ENCODE results near the gene BEST2.

The BEST2 gene

GRCh38 chr19:12730064-12730463, 21.5 kb upstream of the BEST2 start:
- DNase-seq = no peak

GRCh38 chr19:12731337-12731736, 20.3 kb upstream of the BEST2 start:
- DNase-seq = no peak

GRCh38 chr19:12733369-12734214, 18.0 kb upstream of the BEST2 start:
- DNase-seq = peak in 7 of 58 donors; percentile 1 to 14 (median 8)

DNA sequence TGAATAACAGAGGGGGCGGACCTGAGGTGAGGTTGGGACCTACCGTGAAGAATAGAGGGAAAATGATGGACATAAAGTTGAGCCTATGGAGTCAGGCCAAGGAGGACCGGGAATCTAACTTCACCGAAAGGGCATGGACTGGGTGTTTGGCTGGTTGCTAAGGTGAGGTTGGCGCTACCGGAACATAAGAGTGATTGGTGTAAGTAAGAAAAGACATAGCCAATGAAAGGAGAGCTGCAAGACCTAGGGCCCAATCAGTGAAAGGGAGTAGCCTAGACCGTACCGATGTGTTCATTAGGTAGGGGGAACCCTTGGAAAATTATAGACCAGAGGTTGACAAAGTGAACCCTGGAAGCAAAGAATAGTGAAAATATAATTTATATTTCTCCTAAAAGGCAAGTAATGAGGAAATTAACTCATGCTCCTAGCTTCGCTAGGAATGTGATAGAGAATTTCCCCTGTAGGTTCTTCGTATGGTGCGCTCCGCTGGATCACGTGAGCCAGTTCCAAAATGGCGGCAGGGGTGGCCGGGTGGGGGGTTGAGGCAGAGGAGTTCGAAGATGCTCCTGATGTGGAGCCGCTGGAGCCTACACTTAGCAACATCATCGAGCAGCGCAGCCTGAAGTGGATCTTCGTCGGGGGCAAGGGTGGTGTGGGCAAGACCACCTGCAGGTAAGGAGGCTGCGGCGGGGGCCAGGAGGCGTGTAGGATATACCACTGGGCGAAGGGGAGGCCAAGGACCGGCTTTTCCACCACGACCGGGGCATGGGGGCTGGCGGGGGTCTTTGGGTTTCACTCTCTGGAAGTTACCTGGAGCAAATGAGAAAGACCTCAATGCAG, 14.4 kb upstream of the BEST2 start, which contains the start of gene GET3:
GET3 (plus strand) TSS at position 503 of the 840 bp plus-strand sequence; CDS start at position 512, 9 bp downstream.
- DNase-seq = peak; percentile 54 to 98 (median 90)

- DNase-seq = no peak
These were observed 13.7 kb upstream of the BEST2 start for GRCh38 chr19:12737835-12738351.

DNA sequence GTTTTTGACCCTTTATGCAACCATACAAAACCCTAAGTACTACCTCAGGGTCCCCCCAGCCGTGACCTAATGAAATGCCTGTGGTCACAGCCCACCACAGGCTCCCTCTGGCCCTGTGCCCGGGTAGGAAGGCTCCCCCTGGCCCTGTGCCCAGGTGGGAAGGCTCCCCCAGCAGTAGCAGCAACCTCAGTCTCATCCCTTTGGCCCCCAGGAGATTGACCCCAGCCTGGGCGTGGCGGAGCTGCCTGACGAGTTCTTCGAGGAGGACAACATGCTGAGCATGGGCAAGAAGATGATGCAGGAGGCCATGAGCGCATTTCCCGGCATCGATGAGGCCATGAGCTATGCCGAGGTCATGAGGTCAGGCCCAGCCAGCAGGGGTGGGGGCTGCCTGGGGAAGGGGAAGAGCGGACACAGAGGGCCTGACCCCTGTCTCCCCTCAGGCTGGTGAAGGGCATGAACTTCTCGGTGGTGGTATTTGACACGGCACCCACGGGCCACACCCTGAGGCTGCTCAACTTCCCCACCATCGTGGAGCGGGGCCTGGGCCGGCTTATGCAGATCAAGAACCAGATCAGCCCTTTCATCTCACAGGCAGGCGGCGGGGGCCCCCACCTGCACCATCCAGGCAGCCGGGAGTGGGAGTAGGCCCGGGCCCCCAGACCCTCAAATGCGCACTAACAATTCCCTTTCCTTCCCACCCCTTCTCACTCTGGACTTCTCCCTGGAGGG, 6.3 kb upstream of the BEST2 start:
- DNase-seq = no peak

GRCh38 chr19:12748489-12748888, 3.1 kb upstream of the BEST2 start:
- DNase-seq = no peak

DNA sequence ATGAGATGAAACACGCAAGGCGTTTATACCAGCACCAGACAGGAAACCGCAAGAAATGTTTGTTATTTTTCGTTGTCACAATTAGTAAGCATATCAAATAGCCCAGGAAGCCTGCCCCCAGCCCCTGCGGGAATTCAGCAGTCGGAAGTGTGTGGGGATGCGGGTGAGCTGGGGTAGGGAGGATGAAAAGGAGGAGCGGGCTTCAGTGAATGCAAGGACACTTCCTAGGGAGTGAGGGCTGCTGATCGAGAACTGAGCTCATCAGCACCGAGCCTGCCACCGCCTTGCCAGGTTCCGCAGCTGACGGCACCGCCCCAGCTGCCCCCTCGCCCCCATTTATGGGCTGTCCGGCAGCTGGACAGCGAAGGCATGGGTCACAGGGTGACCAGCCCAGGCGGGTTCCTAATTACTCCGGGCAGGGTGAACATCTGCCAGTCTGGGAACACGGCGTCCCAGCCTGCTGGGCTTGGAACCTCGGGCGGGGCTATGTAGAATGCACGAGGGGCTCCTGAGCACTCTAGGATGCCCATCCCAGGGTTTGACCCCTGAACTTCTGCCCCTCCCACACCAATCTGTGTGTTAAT, 1.6 kb upstream of the BEST2 start:
- no peak for DNase-seq

DNA sequence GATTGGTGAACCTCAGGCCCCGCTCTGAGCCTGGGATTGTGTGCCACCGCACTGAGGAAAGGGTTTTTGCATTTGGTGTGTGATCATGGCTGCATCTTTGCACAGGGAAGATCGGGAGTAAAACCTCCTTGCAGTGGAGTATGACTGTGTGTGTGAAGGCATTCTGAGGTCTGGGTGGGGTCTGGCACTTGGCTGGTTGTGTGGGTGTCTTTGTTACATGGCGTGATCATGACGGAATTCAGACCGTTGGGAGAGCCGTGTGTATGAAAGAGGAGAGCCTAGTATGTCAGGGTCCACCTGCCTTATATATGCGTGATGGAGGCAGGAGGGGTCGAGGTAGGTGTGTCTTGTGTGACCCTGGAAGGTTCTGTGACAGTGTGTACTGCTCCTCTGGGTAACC, 740 bp upstream of the BEST2 start:
- no peak for DNase-seq

DNA sequence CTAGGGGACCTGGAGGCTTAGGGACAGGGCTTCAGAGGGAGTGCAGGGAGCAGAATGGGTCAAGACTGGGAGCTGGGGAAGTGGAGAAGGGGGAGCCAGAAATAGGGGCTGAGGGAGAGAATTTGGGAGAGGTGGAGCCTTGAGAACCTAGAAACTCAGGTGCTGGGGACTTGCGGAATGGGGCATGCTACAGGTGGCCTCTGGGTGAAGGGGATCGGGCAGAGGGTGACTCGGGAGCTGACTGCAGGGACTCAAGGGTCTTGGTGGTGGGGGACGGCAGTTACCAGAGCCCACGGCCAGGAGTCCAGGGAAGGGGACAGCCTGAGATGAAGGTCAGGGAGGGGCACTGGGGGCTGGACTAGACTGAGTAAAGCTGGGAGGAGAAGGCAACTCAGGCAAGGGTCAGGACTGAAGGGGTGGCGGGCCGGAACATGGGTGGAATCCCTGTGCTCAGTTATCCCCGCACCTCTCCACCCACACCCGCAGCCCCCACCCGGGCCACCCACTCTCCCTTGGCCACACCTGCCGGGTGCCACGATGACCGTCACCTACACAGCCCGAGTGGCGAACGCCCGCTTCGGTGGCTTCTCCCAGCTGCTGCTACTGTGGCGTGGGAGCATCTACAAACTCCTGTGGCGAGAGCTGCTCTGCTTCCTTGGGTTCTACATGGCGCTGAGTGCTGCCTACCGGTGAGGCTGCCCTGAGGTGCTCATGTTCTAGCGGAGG, 628 bp downstream of the BEST2 start:
- DNase-seq = no peak

GRCh38 chr19:12754465-12755196, 3.0 kb downstream of the BEST2 start:
- DNase-seq = no peak

DNA sequence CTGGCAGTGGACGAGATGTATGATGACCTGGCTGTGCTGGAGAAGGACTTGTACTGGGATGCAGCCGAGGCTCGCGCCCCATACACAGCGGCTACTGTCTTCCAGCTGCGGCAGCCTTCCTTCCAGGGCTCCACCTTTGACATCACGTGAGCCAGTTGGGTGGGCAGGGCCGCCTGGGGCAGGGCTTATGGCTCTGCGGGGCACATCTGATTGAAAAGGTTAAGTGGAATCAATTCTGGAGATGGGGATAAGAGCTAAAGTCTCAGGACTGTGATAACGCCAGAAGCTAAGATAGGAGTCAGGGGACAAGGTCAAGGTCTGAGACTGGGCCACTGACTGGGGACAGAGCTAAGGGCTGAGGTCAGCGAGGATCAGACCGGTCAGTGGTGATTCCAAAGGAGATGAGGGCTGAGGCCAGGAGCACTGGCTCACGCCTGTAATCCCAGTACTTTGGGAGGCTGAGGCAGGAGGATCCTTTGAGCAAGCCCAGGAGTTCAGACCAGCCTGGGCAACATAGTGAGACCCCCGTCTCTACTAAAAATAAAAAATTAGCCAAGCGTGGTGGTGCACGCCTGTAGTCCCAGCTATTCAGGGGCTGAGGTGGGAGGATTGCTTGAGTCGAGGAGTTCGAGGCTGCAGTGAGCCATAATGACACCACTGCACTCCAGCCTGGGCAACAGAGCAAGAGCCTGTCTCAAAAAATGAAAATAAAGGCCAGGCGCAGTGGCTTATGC, 4.7 kb downstream of the BEST2 start:
- no peak for DNase-seq

DNA sequence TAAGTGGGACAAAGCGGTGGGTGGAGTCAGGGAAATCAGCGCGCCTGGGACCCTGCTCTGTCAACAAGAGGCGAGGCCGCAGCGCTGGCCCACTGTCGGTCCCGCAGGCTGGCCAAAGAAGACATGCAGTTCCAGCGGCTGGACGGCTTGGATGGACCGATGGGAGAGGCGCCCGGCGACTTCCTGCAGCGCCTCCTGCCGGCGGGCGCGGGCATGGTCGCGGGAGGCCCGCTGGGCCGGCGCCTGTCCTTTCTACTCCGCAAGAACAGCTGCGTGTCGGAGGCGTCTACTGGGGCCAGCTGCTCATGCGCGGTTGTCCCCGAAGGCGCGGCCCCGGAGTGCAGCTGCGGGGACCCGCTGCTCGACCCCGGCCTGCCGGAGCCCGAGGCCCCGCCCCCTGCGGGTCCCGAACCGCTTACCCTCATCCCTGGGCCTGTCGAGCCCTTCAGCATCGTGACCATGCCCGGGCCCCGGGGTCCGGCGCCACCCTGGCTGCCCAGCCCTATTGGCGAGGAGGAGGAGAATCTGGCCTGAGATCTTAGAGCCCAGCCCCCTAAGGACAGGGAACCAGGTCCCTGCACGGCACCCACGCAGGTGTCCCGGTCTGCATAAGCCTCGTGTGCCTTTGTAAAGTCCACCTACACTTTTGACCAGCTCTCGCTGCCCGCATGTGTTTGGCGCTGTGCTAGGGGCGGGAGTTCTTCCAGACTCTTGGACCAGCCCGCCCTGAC, 6.1 kb downstream of the BEST2 start:
- DNase-seq = peak in 52 of 58 donors; percentile 4 to 62 (median 38)

- no peak for DNase-seq
These were observed 8.1 kb downstream of the BEST2 start for GRCh38 chr19:12759686-12760085.

DNA sequence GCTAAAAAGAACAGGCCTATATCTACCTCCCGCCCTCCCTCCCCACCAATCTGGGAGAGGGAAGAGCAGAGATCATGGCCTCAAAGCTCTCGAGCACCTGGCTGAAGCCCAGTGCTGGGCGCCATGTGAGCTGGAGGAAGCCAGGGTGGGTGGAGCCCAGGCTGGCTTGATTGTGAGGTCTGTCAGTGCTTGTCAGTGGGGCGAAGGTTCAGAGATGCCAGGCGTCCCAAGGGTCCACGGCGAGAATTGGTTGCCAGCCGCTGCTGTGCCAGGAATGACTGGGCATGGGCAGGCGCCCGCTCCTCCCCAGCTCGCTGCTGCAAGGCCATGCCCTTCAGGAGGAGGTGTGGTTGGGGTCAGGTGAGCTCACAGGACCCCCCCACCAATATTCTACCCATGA, 11.5 kb downstream of the BEST2 start:
- no peak for DNase-seq

GRCh38 chr19:12764698-12765097, 13.1 kb downstream of the BEST2 start:
- DNase-seq = no peak

DNA sequence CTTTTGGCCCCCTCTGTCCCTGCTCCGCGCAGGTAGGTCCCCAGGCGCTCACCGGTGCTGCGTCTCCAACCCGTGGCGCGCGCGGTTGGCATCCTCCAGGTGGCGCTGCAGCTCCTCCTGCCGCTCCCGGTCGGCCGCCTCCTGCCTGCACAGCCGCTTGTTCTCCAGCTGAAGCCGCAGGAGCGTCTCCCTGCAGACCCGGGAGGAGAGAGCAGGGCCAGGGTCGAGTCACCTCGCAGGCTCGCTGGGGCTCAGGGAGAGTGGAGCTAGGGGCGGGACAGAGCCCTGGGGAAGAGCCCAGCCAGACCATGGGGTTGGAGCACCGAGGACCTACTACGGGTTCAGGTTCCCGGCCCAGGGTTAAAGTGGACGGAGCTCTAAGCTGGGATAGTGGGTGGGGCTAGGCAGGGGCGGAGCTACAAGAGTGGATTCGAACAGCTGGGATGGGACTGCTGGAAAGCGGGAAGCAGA, 14.5 kb downstream of the BEST2 start:
- DNase-seq = peak in 42 of 58 donors; percentile 14 to 85 (median 56)

DNA sequence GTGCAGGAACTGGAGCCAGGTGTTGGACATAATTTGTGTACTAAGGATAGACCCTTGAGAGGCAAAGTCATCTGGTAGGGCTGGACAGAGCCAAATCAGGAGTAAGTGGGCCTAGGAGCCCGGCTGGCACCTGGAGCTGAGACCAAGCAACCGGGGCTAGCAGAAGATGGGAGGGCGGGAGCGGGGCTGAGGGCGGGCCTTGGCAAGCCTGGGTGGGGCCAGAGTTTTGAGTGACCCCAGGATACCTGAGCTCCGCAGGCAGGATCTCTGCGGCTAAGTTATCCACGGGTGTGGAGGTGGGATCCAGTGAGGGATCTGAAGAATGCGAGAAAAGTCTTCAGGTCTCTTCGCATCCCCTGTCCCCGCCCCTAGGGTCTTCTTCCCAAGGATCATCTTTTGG, 15.6 kb downstream of the BEST2 start:
- no peak for DNase-seq
